ENCODE results near the gene ZEB2.

DNA sequence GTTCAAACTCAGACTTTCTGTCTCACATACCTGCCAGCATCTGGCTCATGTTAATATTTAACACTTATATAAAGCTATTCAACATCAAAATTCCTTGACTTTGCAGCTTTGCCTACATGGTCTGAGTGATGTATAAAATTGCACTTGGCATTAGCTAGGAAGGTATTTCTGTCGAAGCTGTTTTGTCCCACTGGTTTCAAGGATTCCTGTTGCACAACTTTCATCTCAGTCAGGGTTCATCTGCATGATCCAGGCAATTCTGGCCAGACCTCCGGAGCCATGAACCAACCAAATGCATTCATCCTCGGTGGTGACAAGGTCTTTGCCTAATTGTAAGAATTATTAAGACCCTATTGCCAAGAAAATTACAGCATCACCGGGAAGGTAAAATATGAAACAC lies 185.4 kb downstream of the ZEB2 start:
- TF ChIP-seq POLR2A (IDR thresholded peaks at IDR 0.05), result no peak
- no peak for TF ChIP-seq CTCF (IDR thresholded peaks at IDR 0.05)
